Measurements from ENCODE around the gene NAB2.

Gene NAB2

DNA sequence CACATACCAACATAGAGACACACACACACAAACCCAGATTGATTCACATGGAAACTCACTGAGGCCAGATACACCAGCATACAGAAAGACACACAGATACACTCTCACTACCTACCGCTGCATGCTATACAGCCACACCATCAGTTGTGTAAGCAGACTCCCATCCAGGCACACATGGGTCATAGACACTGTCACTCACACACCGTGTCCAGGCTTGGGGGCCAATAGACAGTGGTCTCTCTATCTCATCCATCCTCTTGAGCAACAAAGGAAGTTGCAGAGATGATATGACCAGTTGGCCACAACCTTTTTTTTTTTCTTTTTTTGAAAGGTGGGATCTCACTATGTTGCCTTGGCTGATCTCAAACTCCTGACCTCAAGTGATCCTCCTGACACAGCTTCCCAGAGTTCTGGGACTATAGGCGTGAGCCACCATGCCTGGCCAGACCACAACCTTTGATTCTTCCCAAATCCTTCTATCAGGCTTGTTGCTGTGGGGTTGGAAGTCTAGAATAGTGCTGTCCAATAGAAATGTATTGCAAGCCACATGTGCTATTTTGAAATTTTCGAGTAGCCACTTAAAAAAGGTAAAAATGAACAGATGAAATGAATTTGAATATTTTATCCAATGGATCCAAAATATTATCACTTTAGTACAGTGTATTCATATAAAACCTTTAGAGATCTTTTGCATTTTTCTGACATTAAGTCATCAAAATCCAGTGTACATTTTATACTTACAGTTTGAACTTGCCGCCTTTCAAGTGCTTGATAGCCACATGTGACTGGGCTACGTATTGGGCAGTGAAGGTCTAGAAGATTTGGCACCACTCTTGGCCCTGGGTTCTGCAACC is 51.1 kb downstream of the NAB2 start:
- TF ChIP-seq, protein P1, sequence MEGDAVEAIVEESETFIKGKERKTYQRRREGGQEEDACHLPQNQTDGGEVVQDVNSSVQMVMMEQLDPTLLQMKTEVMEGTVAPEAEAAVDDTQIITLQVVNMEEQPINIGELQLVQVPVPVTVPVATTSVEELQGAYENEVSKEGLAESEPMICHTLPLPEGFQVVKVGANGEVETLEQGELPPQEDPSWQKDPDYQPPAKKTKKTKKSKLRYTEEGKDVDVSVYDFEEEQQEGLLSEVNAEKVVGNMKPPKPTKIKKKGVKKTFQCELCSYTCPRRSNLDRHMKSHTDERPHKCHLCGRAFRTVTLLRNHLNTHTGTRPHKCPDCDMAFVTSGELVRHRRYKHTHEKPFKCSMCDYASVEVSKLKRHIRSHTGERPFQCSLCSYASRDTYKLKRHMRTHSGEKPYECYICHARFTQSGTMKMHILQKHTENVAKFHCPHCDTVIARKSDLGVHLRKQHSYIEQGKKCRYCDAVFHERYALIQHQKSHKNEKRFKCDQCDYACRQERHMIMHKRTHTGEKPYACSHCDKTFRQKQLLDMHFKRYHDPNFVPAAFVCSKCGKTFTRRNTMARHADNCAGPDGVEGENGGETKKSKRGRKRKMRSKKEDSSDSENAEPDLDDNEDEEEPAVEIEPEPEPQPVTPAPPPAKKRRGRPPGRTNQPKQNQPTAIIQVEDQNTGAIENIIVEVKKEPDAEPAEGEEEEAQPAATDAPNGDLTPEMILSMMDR (IDR thresholded peaks at IDR 0.05; ENCODE audit: low read depth, low read length, missing control alignments), result no peak
- no peak for DNase-seq (ENCODE audit: low read depth)
- H3K4me3 ChIP-seq (ENCODE audit: low read depth, low read length), result no peak overlapping the region

DNA sequence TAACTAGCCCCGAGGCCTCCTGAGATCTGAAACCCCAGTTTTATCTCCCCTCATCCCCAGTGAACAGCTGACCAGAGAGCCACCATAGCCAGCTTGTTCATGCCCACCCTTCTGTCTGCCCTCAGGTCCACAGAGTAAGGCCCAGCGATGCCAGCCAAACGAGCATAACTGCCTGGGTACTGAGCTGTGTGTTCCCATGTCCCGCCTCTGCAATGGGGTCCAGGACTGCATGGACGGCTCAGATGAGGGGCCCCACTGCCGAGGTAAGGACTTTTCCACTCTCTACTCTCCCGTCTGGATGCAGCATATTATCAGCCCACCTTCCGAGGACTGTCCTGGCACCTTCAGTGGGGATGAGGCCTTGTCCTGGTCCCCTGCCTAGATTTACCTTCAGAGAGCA is 52.3 kb downstream of the NAB2 start:
- TF ChIP-seq, protein P1 (IDR thresholded peaks at IDR 0.05; ENCODE audit: low read depth, low read length, missing control alignments), result no peak
- H3K4me3 ChIP-seq (ENCODE audit: low read depth, low read length), result no peak overlapping the region
- DNase-seq (ENCODE audit: low read depth), result no peak

DNA sequence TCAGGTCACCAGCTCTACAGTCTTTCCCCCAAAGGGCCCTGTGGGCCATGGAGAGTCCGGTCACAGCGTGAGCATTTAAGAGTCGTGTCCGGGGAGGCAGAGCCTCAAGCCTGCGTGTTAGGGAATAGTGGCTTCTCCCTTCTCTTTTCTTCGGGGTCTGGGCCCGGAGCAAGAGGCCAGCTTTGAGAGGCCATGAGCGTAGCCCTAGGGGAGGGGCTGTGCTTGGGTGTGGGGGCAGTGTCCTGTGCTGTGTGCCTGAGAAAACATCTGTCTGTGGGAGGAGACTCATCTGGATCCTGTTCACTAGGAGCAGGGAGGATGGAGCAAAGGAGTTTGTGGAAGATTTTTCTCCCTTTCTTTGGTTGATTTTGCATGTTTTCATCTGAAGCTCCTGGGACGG is 53.2 kb downstream of the NAB2 start:
- no peak for DNase-seq (ENCODE audit: low read depth)
- no peak overlapping the region for H3K4me3 ChIP-seq (ENCODE audit: low read depth, low read length)
- TF ChIP-seq, protein P1 (IDR thresholded peaks at IDR 0.05; ENCODE audit: low read depth, low read length, missing control alignments), result no peak

- H3K4me3 ChIP-seq (ENCODE audit: low read depth, low read length), result no peak overlapping the region
- TF ChIP-seq, protein P1 (IDR thresholded peaks at IDR 0.05; ENCODE audit: low read depth, low read length, missing control alignments), result no peak
- DNase-seq (ENCODE audit: low read depth), result no peak
Measured at GRCh38 chr12:57142727-57143126, 53.8 kb downstream of the NAB2 start.

GRCh38 chr12:57143454-57143853 is 54.5 kb downstream of the NAB2 start:
- no peak for DNase-seq (ENCODE audit: low read depth)
- no peak overlapping the region for H3K4me3 ChIP-seq (ENCODE audit: low read depth, low read length)
- TF ChIP-seq, protein P1 (IDR thresholded peaks at IDR 0.05; ENCODE audit: low read depth, low read length, missing control alignments), result no peak
